GM21529 (cell line): ENCODE measurements around the gene SVEP1.
"Not testable (repeated sequence)": the region's sequence is repeated elsewhere in the genome, so short reads cannot be mapped to it uniquely, and the experiment has no call there.

ENCODE experiments used
- ATAC-seq: cut with Tn5 transposase; IDR thresholded peaks from one replicate; pipeline ENCODE4 v1.9.1; 2021; ENCODE audit not compliant: unreplicated experiment

SVEP1 gene

DNA sequence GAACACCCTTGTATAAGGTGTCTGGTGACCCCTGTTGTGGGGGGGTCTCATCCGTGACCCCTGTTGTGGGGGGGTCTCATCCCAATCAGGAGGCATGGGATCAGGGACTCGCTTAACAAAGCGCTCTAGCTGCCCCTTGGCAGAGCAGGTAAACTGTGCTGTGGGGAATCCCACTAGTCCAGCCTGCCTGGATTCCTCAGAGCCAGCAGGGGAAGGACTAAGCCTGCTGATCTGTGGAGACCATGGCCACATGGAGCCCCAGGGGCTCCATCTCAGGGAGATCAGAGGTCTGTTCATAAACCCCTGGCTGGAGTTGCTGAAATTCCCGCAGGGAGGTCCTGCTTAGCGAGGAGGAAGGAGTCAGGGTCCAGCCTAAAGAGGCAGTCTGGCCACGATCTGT is 196.1 kb downstream of the SVEP1 start:
- no peak for ATAC-seq

DNA sequence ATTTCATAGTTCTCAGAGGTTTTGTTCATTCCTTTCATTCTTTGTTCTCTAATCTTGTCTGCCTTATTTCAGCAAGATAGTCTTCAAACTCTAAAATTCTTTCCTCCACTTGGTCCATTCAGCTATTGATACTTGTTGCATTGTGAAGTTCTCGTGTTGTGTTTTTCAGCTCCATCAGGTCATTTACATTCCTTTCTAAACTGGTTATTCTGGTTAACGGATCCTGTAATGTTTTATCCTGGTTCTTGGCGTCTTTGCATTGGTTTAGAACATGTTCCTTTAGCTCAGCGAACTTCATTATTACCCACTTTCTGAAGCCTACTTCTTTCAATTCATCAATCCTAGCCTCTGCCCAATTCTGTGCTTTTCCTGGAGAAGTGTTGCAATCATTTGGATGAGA is 196.8 kb downstream of the SVEP1 start:
- no peak for ATAC-seq

GRCh38 chr9:110371411-110372007 is 208.0 kb downstream of the SVEP1 start:
- ATAC-seq = no peak

GRCh38 chr9:110370315-110370714 is 209.2 kb downstream of the SVEP1 start:
- ATAC-seq = no peak

GRCh38 chr9:110364451-110364850 is 215.1 kb downstream of the SVEP1 start:
- no peak for ATAC-seq

GRCh38 chr9:110358992-110359391 is 220.5 kb downstream of the SVEP1 start:
- not testable (repeated sequence) for ATAC-seq

DNA sequence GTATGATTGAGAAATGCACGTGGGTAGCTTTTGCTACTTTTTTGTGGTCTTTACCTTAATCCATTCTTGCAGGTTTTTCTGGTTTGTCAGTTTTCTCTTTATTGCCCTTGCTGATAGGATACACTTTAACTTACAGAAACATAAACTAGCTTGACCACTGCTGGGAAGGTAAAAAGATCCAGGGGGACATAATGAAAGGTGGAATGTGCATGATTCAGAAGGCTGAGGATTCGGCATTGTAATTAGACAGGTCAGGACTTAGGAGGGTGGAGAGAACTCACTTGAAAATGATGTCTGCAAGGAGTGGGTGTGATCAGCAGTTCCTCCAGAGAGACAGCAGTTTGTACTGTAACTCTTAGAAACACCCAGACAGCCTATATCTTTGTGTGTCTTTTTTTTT is 222.0 kb downstream of the SVEP1 start:
- ATAC-seq = no peak

DNA sequence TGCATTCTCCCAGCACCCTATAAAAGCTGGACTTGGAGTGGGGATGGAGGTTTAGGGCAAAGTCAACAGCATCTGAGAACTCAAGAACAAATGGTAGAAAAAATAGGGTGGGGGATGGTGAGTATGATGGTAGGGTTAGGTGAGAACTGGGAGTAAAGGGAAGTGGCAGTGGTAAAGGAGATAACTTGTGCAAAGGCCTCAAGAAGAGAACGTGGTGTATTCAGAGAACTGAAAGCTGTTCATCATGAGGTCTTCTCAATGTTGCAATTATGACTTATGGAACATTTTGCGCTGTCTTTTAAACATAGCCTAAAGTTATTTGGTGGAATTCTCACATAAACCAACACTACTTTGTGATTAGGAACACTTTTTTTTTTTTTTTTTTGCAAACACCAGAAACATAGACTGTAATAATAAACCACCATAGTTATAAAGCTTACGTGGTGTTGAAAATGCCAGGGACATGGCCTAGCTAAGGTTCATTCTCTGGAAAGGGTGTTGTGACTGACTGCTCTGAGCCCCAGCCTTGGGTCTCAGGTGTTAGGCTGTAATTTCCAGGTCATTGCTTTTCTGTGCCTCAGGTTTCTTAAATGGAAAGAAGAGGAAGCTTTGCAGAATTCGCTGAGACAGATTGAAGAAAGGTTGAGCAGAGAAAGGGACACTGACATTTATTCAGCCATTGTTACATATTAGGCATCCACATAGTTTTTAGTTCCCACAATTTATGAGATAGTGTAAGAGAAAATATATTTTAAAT is 222.7 kb downstream of the SVEP1 start:
- ATAC-seq = no peak

DNA sequence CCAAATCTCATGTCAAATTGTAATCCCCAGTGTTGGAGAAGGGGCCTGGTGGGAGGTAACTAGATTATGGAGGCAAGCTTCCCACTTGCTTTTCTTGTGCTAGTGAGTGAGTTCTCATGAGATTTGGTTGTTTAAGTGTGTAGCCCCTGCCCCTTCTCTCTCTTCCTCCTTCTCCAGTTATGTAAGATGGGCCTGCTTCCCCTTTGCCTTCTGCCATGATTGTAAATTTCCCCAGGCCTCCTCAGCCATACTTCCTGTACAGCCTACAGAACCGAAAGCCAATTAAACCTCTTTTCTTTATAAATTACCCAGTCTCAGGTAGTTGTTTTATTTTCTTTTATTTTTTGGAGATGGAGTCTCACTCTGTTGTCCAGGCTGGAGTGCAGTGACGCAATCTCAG is 223.6 kb downstream of the SVEP1 start:
- no peak for ATAC-seq

DNA sequence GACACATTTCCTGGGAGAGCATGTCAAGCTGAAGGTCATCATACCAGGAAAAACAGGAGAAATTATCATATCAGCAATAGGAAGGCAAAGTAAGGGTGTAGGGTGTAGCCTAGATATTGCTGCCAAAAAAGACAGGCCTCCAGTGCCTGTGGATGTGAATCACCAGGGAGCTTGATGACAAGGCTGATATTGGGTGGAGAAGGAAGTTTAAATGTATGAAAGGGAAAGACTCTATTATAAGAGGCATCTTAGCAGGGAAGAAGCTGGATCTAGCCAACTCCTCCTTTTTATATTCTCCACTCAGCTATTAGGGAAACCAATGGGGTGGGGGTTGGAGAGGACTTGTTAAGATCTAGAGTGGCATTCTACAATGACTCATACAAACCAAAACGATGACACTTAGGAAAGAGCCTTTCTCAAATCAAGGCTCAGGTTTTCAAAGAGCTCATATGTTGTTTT is 228.5 kb downstream of the SVEP1 start:
- ATAC-seq = no peak

DNA sequence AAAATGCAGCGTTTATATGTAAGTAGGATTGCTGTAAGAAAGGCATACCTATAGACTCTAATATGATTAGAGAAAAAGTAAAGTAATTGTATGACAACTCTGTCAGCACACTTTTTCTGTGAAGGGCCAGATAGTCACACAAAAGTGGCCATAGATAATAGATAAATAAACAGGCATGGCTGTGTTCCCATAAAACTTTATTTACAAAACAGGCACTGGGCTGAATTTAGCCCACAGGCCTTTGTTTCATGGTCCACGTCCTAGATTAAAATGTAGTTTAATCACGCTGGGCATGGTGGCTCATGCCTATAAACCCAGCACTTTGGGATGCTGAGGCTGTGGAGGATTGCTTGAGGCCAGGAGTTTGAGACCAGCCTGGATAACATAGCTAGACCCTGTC is 233.2 kb downstream of the SVEP1 start:
- no peak for ATAC-seq

- ATAC-seq = no peak
Measured at GRCh38 chr9:110344821-110345220, 234.7 kb downstream of the SVEP1 start.

DNA sequence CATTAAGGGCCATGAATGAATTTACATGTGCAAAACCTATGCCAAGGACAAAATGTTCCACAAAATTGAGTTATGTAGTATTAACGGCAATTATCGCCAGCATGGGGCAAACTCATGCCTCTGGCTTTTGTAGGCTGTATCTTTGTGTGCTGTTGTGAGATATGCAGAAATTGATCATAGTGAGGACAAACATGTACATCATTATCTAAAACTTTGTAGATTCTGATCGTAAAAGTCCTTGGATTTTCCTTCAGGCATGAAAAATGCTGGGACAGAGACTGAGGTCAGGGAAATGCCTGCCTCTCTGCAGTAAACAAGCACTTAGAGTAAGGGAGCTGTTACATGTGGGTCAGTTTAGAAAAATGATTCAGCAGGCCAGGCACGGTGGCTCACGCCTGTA is 236.0 kb downstream of the SVEP1 start:
- no peak for ATAC-seq

GRCh38 chr9:110340306-110340705 is 239.2 kb downstream of the SVEP1 start:
- ATAC-seq = no peak

DNA sequence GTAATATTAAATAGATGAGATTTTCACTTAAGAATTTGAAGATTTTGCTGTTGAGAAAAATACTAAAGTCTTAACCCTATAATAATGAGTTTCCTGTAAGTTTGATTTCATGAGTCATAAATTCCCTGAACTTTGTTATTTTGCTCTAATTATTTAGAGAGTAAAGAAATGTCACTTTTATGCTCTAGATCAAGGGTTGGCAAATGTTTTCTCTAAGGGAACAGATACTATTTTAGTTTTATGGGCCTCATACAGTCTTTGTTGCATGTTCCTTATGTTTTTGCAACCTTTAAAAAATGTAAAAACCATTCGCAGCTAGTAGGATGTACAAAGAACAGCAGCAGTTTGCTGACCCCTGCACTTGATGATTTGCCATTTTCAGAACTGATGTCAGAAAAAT is 241.4 kb downstream of the SVEP1 start:
- ATAC-seq = no peak

DNA sequence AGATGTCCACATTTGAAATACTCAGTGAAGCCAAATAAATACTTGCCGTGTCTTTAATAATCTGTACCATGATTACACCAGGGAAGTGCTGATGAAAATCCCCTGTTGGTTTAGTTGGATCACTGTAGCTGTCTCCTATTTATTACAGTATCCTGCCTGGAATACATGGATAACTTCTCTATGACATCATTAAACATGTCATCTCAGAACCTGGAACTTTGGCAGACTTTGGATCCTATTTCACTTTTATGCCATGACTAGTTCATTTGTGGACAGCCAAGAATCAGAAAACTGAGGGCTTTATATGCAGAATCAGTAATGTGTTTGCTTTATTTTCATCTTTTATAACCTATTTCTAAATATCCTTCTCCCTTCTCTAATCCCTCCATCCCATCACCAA is 241.8 kb downstream of the SVEP1 start, which contains the start of gene TXNDC8:
TSS of gene TXNDC8 (minus strand) at position 137 of the 400 bp plus-strand sequence.
- ATAC-seq = no peak

DNA sequence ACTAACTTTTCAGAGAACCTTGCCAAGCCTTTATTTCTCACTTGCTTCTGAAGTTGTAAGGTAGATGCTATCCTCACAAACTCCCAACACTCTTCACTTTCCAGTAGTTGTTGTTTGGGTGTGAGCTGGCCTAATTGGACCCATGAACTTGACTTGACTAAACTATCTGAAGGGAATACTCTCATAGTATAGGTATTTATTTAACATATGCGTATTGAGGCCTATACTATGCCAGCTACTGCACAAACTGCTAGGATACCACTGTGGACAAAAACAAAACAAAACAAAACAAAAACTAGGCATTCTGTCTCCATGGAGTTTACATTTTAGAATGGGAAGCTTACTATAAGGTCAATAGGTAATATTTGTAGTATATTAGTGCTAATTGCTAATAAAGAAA is 243.2 kb downstream of the SVEP1 start:
- no peak for ATAC-seq

- no peak for ATAC-seq
Measured at GRCh38 chr9:110334871-110335270, 244.7 kb downstream of the SVEP1 start.

- peak; percentile 86 for ATAC-seq
Measured at GRCh38 chr9:110334183-110334582, 245.4 kb downstream of the SVEP1 start.

DNA sequence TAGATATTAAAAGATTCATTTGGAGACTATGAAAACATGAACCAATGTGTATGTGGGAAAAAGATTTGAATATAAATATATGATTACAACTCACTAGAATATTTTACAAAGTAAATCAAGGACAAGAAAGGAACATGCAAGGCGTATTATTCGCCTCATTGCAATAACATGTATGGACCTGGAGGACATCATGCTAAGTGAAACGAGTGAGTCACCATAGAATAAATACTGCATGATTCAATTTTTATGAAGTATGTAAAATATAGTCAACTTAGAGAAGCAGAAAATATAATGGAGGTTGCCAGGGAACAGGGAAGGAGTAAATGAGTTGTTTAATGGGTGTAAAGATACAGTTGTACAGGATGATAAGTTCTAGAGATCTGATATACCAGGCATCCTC is 246.8 kb downstream of the SVEP1 start:
- no peak for ATAC-seq

DNA sequence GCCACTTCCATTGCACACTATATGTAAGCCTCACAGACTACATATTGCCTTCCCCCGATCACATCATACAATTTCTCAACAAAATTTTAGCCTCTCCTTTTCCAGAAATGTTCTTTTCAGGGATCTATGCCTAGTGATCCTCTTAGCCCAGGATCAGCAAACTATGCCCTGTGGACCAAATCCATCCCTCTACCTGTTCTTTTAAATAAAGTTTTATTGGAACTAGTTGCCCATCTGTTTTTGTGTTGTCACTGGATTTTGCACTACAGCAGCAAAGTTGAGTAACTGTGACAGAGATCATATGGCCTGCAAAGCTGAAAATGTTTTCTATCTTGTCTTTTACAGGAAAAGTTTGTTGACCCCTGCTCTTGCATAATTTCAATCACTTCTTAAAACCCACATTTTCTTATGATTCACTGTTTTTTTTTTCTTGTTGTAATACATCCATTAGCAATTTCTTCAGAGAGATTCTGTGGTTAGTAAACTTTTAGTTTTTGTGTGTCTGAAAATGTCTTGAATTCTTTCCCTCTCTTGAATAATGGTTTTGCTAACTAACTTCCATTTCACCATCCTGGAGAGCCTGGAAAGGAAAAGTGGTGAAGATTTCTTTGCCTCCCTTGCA is 248.9 kb downstream of the SVEP1 start:
- no peak for ATAC-seq

DNA sequence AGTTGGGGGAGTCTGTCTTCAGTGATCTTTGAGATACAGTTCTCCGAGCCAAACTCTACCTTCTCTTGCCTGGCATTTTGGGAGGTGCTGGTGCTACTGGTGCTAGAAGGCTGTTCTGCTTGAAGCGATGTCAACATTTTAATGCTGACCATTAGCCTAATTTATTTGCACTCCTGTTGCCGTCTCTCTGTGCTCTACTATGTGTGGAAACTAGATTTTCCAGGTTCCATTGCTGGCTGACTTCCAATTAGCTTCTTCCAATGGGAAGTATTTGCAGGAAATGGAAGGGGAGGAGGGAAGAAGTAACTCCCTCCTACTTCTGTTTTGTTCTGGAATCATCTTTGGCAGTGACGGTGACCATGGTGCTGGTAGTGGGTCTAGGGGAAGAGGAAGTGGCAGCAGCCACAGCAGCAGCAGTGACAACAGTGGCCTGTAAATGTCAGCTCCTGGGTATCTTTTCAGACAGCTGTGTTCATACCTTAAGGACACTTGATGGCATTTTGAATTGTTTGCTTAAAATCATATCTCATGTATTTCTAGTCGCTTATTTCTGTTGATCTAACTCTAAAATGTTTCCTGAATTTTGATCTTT is 249.8 kb downstream of the SVEP1 start:
- no peak for ATAC-seq
